Measurements from ENCODE around the gene ERMP1.

The ERMP1 gene

DNA sequence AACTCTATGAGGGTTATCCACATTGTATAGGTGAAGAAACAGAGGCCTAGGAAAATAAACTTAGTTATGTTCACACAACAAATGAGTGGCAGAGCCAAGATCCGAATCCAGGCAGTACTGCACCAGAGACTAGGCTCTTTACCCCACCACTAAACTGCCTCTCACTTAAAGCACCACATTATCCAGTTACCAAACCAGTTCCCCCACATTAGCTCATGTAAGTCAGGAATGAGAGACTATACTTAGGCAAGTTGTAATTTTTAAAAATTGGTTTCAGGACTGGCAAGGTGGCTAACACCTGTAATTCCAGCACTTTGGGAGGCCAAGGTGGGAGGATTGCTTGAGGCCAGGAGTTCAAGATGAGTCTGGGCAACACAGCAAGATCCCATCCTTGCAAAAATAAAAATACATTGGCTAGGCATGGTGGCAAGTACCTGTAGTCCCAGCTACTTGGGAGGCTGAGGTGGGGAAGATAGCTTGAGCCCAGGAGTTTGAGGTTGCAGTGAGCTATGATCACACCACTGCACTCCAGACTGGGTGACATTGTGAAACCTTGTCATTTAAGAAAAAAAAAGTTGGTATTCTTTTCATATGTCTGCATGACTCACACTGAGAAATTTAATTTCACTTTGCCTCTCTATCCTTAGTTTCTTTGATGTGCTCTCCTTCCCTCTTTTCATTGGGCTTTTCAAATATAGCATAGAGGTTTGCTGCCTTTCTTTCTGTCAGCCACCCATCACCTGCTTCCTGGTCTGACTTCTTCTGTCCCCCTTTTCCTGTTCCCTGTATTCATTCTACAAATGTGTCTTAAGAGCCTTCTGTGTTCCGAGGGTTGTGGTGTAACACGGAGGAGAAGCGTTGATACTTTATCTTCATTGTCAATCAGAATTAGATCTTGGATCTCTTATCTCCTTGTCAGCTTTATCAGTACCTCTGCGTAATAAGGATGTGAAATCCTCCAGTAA is 64.7 kb downstream of the ERMP1 start:
- DNase-seq = no peak

DNA sequence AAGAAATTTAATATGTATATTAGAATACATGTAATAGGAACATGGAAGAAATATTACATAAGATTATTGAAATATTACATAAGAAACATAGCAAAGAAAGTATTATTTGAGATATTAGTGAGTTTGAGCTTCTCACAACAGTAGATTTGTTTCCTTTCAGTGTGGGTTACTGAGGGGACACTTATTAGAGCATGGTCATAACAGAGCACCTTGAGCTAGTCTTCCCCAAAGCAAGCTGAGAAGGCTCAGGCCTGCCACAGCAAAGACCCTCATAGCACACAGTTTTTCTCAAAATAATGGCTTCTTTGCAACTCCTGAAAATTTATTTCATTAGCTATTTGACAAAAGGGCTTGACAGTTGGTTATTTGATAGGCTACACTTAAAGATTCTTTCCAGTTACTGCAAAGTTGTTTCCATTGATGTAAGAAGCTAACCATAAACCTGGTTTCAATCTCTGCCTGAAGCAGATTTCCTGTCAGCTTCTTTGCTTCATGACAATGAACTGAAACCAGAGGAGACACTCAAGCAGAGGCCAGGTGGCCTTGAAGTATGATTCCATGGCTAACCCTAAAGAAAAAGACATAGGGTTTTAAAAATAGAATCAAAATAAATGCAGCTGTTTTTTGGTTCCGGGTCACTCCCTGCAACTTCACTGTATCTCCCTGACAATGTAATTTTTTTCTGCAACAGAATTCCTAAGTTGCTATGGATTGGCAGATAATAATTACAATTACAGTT is 68.6 kb downstream of the ERMP1 start:
- no peak for DNase-seq

DNA sequence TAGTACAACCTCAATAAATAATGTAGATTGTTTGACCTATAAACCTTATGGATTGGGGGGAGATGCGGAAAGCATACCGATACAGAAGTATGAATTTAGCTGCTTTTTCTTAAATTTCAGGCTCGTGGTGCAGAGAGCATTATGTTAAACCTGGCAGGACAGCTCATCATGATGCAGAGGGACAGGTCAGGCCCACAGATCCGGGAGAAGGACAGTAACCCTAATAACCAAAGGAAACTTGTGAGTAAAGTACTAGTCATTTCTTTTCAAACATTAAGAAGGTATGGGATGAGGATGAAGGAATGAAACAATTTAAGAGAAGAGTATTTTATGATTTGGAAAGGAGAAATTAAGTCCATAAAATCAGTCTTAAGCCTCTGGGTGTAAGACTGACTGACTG is 70.5 kb downstream of the ERMP1 start:
- no peak for DNase-seq

DNA sequence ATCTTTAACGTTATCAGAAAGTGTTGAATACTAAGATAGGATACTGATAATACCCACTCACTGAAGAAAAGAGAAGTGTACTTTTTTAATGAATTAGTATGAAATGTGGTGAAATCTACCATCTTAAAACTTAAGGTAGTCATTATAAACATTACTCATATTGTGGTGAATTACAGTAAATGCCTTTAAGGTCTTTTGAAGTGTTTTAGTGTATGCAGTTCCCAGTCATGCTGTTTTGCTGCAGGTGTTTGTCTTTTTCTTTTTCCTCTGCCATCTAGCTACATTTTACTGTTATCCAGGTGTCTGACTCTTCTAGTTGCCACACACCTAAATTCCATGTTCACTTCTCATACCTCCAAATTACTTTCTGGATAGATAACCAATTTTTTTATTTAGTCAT is 72.6 kb downstream of the ERMP1 start:
- DNase-seq = no peak

DNA sequence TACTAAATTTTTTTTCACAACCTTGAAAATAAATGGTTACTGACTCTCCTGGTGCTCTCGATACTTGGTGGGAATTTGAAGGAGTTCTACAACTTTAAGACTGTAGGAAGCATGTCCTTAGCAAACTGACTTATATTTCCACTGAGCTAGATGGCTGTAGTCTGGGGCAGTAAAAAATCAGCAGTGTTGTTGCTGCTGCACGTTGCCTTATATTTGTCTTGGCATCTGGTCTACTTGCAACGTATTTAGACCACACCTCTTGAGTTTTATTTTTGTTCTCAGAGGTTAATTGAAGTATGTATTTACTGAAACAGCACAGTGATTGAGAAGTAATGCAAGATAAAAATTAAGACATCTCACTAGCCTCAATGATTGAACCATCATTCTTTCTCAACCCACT is 76.3 kb downstream of the ERMP1 start:
- no peak for DNase-seq

DNA sequence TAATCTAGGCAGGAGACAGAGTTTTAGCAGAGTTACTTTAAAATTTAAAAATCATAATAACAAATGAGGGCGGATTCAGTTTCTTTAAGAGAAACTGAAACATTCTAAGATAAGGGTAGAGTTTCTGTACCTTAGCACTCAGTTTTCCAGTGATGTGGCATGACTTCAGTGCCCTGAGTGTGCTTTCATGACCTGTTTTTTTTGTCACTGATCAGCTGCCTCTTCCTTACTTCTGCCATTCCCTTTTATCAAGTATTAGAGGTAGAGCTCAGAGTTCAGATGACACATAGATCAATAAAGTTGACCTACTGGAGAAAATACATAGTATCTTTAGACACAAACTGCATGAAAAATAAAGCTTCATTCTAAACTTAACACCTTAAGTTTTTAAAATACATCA is 82.3 kb downstream of the ERMP1 start:
- DNase-seq = no peak

DNA sequence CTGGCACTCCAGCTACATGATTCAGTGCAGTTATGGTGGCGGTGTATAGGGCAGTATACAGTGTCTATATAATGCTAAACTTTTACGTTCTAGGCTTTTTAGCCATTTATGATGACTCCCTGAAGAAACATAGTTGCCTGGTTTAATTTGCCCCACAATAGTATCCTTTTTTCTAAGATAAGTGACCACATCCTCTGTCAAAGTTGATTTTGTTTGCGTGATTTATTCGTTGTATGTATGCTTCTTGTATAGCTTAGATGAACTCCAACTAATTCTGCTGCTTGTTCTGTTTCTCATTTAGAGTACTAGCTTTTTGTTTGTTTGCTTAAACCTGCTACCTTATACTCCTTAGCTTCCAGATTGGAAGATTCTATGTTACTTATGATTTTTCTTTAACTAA is 83.6 kb downstream of the ERMP1 start:
- no peak for DNase-seq

DNA sequence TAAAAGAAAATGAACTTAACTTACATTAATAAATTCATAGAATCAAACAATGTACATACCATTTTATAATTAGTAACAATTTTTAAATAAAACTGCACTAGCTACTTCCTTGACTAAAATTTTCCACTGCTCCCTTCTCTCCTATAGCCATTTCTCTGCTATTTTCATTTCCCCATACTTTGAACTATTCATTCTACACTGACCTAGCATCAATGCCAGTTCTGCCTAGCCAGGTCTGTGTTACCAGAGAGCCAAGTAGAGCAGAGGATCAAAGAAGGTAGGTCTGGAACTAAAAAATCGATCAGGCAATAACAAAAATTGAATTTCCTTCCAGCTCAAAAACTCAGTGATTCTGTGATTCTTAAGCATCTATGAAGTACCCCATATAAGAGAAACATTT is 84.5 kb downstream of the ERMP1 start:
- no peak for DNase-seq

DNA sequence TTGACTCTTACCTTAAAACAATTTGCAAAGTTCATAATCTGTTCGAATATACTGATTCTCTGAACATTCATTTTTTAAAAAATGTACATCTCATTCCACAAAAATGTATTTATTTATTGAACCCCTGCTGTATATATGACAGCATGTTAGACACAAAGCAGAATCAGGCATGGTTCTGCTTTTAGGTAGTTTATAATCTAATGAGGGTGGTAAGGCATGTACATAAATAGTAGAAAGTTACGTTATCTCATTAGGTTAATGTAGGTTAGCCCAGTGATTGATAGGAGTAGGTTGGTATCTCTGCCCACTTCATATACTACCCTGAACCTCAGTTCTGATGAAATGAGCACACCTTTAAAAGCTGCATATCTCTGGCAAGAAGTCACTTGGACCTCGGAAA is 89.8 kb downstream of the ERMP1 start:
- DNase-seq = no peak

DNA sequence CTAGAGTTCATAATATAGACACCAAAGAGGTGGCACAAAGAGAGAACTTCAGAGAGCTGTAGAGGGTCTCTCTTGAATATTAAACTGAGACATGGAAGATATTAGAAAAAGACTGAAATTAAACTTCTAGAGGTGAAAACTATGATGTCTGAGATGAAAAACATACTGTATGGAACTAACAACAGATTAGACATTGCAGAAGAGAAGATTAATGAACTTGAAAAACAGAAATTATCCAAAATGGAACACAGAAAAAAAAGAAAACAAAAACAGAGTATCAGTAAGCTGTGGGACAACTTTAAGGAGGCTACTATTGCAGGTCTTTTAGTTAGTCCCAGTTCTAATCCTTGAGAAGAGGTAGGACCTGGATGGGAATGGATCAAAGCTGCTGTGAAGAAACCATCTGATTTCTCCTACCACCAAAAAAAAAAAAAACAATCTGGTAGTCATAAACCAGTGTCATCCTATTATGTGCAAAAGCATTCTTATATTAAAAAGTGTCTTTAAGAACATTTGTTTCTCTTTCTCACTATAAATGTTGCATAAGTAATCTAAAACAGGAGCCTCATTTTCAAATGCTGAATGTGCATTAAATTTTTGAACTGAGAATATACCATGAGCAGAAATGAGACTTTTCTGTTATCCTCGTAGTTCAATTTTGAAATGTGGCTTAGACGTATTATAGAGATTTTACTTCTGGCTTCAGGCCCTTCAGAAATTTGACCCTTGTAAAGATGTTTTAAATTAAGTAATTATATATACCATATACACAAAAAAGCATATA is 96.2 kb downstream of the ERMP1 start:
- no peak for DNase-seq

DNA sequence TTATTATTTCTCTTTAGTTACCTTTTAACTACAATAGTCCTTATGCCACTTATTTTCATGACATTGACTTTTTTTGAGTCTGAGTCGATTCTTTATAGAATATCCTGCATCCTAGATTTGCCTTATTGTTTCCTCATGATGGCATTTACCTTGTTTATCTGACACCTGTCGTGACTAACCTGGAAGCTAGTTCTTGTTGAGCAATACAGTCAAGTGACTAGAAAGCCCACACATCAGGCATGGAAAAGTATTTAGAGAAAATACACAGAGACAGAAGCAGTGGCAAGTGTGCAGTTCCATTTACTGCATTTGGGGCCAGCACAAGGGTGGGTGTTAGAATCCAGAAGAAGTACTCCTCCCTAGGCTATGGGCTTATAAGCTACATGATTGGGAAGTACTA is 97.8 kb downstream of the ERMP1 start:
- DNase-seq = no peak

Data from NCI-H1105 treated with DMSO at 0.1 percent for 48 hours (cell line).